Measurements from ENCODE around the gene SRP72. TPM values are rescaled to one million over a fixed set of nuclear protein-coding genes. Genes with fewer than 3 reads are reported as not detected.

Gene SRP72
- polyA plus RNA-seq, 1 of the 3 experiments (the other 2 are of a cell fraction): 47.6 TPM

DNA sequence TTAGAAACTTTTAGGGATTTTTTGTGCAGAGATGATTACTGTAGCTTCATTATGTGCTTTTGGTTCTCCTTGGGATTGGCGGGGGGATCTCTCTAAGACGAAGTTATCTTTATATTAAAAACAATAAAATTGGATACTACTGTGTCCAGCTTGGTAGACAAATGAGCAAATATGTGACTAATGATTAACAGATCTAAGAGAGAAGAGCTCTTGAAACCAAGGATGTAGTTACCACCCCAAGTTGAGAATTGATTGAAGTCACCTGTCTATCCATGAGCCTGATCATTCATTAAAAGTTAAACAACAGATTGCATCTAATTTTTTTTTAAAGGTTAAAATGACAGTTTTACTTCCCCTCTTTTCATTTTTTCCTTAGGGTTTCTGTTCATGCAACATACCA lies 22.7 kb upstream of the SRP72 start:
- H3K36me3 ChIP-seq (replicated peaks in 1 of 2; ENCODE audit: control insufficient read depth in 1 of 2, insufficient read depth in 2 of 2, low read length in 1 of 2): peaks cover 56 to 62% of the 10 kb centered on the region in 2 experiments
- no peak overlapping the region for H3K4me3 ChIP-seq (ENCODE audit: low read depth in 2 of 2, low read length in 1 of 2)
- H4K20me1 ChIP-seq (ENCODE audit: insufficient read depth): peaks cover 7% of the 10 kb centered on the region; the same call in 1 of the 2 replicates
- no peaks in the 10 kb centered on the region for H3F3A ChIP-seq (replicated peaks; ENCODE audit: insufficient read depth)
- no peak for DNase-seq
- peaks cover 80% of the 10 kb centered on the region for H3K79me2 ChIP-seq (ENCODE audit: insufficient read depth)
- H2AFZ ChIP-seq (ENCODE audit: low read depth): no peak overlapping the region
- no peaks in the 10 kb centered on the region for H3K9me2 ChIP-seq
- H3K9me3 ChIP-seq: no peaks in the 10 kb centered on the region
- no peak overlapping the region for H3K4me2 ChIP-seq
- no peak overlapping the region for H3K9ac ChIP-seq
- WGBS (ENCODE audit: low lambda C conversion rate): 97% methylated on average over 2 of the region's 2 CpGs
- peaks cover 0 to 8% of the 10 kb centered on the region in 2 experiments; a peak in 3 of 4 replicates for H3K4me1 ChIP-seq (ENCODE audit: control insufficient read depth in 1 of 2, insufficient read depth in 2 of 2, low read depth in 1 of 2, low read length in 1 of 2)
- no peaks in the 10 kb centered on the region for H3K27me3 ChIP-seq (ENCODE audit: insufficient read depth)
- ChIA-PET POLR2A (no interaction called here), CTCF (interaction anchor here (1.5 kb wide), 1 partner anchor 19 kb away, joined by 4 read pairs; no protein-coding TSS in a partner anchor)
- no peak for TF ChIP-seq GABPA (IDR thresholded peaks at IDR 0.05; ENCODE audit: low read depth)
- TF ChIP-seq, protein P1, sequence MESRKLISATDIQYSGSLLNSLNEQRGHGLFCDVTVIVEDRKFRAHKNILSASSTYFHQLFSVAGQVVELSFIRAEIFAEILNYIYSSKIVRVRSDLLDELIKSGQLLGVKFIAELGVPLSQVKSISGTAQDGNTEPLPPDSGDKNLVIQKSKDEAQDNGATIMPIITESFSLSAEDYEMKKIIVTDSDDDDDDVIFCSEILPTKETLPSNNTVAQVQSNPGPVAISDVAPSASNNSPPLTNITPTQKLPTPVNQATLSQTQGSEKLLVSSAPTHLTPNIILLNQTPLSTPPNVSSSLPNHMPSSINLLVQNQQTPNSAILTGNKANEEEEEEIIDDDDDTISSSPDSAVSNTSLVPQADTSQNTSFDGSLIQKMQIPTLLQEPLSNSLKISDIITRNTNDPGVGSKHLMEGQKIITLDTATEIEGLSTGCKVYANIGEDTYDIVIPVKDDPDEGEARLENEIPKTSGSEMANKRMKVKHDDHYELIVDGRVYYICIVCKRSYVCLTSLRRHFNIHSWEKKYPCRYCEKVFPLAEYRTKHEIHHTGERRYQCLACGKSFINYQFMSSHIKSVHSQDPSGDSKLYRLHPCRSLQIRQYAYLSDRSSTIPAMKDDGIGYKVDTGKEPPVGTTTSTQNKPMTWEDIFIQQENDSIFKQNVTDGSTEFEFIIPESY (IDR thresholded peaks at IDR 0.05; ENCODE audit: borderline replicate concordance, low read depth): no peak
- no peak for TF ChIP-seq GATA2 (CRISPR knock-in tag; IDR thresholded peaks at IDR 0.05)
- TF ChIP-seq, protein P2, sequence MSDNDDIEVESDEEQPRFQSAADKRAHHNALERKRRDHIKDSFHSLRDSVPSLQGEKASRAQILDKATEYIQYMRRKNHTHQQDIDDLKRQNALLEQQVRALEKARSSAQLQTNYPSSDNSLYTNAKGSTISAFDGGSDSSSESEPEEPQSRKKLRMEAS (IDR thresholded peaks at IDR 0.05; ENCODE audit: low read depth): no peak
- no peak for TF ChIP-seq TEAD4 (IDR thresholded peaks at IDR 0.05; ENCODE audit: borderline replicate concordance, insufficient read depth)
- TF ChIP-seq, protein P3, sequence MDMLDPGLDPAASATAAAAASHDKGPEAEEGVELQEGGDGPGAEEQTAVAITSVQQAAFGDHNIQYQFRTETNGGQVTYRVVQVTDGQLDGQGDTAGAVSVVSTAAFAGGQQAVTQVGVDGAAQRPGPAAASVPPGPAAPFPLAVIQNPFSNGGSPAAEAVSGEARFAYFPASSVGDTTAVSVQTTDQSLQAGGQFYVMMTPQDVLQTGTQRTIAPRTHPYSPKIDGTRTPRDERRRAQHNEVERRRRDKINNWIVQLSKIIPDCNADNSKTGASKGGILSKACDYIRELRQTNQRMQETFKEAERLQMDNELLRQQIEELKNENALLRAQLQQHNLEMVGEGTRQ (IDR thresholded peaks at IDR 0.05; ENCODE audit: borderline replicate concordance, low read depth, low read length): no peak
- no peak for TF ChIP-seq NFIC (IDR thresholded peaks at IDR 0.05; ENCODE audit: borderline replicate concordance)
- TF ChIP-seq TCF12 (IDR thresholded peaks at IDR 0.05): no peak
- no peak for TF ChIP-seq MEF2A (IDR thresholded peaks at IDR 0.05; ENCODE audit: borderline replicate concordance, low read depth)
- H3K27ac ChIP-seq (ENCODE audit: low read depth in 2 of 2, low read length in 1 of 2): no peak overlapping the region

DNA sequence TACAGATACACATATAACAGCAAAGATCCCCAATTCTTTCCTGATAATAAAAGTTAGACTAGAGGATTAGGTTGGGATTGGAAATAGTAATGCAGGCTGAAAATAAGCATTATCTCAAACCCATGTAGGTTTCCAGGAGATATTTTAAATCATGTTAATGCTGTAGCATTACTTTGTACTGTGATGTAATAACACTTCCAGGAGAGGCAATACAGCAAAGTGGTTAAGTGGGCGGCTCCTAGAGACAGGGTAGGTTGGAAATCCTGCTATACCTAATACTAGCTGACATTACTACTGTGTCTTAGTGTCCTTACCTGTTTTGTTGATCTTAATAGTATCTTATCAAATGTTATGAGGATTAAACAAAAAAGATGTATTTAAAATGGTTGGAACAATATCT lies 21.7 kb upstream of the SRP72 start:
- 0 out of 2 replicates have a peak, but pooled peaks cover 4% of the 10 kb centered on the region for H4K20me1 ChIP-seq (ENCODE audit: insufficient read depth)
- no peaks in the 10 kb centered on the region for H3K9me2 ChIP-seq
- H3K27me3 ChIP-seq (ENCODE audit: insufficient read depth): no peaks in the 10 kb centered on the region
- no peak overlapping the region for H3K9ac ChIP-seq
- DNase-seq: no peak
- H3K9me3 ChIP-seq: no peaks in the 10 kb centered on the region
- no peak overlapping the region for H2AFZ ChIP-seq (ENCODE audit: low read depth)
- H3F3A ChIP-seq (replicated peaks; ENCODE audit: insufficient read depth): no peaks in the 10 kb centered on the region
- H3K4me1 ChIP-seq (ENCODE audit: control insufficient read depth in 1 of 2, insufficient read depth in 2 of 2, low read depth in 1 of 2, low read length in 1 of 2): peaks cover 0 to 8% of the 10 kb centered on the region in 2 experiments; a peak in 2 of 4 replicates
- peaks cover 71% of the 10 kb centered on the region for H3K79me2 ChIP-seq (ENCODE audit: insufficient read depth)
- peaks cover 61 to 69% of the 10 kb centered on the region in 2 experiments for H3K36me3 ChIP-seq (replicated peaks in 1 of 2; ENCODE audit: control insufficient read depth in 1 of 2, insufficient read depth in 2 of 2, low read length in 1 of 2)
- 94% methylated on average over 1 of the region's 1 CpG for WGBS (ENCODE audit: low lambda C conversion rate)
- ChIA-PET POLR2A (interaction anchor here (0.6 kb wide), 1 partner anchor 9 kb away, joined by 11 read pairs; no protein-coding TSS in a partner anchor), CTCF (interaction anchor here (1.5 kb wide), 1 partner anchor 20 kb away, joined by 4 read pairs; no protein-coding TSS in a partner anchor)
- no peak overlapping the region for H3K4me3 ChIP-seq (ENCODE audit: low read depth in 2 of 2, low read length in 1 of 2)
- no peak overlapping the region for H3K27ac ChIP-seq (ENCODE audit: low read depth in 2 of 2, low read length in 1 of 2)
- no peak overlapping the region for H3K4me2 ChIP-seq
- TF ChIP-seq MXI1 (IDR thresholded peaks at IDR 0.05; ENCODE audit: low read depth, low read length): no peak
- TF ChIP-seq, protein P3 (IDR thresholded peaks at IDR 0.05; ENCODE audit: borderline replicate concordance, low read depth, low read length): no peak
- TF ChIP-seq, protein P4, sequence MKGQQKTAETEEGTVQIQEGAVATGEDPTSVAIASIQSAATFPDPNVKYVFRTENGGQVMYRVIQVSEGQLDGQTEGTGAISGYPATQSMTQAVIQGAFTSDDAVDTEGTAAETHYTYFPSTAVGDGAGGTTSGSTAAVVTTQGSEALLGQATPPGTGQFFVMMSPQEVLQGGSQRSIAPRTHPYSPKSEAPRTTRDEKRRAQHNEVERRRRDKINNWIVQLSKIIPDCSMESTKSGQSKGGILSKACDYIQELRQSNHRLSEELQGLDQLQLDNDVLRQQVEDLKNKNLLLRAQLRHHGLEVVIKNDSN (IDR thresholded peaks at IDR 0.05; ENCODE audit: borderline replicate concordance, low read depth): no peak
- TF ChIP-seq, protein P2 (IDR thresholded peaks at IDR 0.05; ENCODE audit: low read depth): no peak
- TF ChIP-seq, protein P5, sequence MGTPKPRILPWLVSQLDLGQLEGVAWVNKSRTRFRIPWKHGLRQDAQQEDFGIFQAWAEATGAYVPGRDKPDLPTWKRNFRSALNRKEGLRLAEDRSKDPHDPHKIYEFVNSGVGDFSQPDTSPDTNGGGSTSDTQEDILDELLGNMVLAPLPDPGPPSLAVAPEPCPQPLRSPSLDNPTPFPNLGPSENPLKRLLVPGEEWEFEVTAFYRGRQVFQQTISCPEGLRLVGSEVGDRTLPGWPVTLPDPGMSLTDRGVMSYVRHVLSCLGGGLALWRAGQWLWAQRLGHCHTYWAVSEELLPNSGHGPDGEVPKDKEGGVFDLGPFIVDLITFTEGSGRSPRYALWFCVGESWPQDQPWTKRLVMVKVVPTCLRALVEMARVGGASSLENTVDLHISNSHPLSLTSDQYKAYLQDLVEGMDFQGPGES (IDR thresholded peaks at IDR 0.05; ENCODE audit: low read depth, low read length): no peak
- no peak for TF ChIP-seq RCOR1 (IDR thresholded peaks at IDR 0.05; ENCODE audit: low read length)
- no peak for TF ChIP-seq YY1 (IDR thresholded peaks at IDR 0.05; ENCODE audit: low read depth)
- no peak for TF ChIP-seq TEAD4 (IDR thresholded peaks at IDR 0.05; ENCODE audit: borderline replicate concordance, insufficient read depth)
- TF ChIP-seq JUND (IDR thresholded peaks at IDR 0.05): no peak
- TF ChIP-seq SIN3A (IDR thresholded peaks at IDR 0.05; ENCODE audit: borderline replicate concordance, low read depth, low read length): no peak
- no peak for TF ChIP-seq POLR2AphosphoS5 (IDR thresholded peaks at IDR 0.05; ENCODE audit: low read depth, low read length)
- no peak for TF ChIP-seq RFX5 (IDR thresholded peaks at IDR 0.05; ENCODE audit: low read length)
- TF ChIP-seq RXRA (IDR thresholded peaks at IDR 0.05; ENCODE audit: borderline replicate concordance, low read depth): no peak
- no peak for TF ChIP-seq NRF1 (IDR thresholded peaks at IDR 0.05; ENCODE audit: low read depth, low read length)
